ENCODE results near the gene MX2.

The MX2 gene

DNA sequence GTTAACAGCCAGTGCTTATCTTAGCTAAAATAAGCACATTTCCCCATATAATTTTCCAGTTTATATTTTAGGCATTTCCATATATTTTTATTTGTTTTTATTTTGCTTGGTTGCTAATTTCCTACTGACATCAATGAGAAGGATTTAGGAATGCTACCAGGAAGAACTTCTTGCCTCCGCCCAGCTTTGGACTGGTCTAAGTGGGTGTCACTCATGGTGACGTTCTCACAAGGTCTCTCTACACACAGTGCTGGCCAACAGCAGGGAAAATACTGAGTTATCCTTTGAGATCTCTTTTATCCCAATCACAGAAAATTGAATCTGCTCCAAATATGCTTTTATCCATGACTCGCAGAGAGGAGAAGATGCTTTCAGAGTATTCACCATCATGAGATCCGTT lies 77.4 kb downstream of the MX2 start:
- no peak for DNase-seq

- no peak for DNase-seq
These were observed 79.7 kb downstream of the MX2 start for GRCh38 chr21:41441546-41441945.

- DNase-seq, result no peak
These were observed 80.8 kb downstream of the MX2 start for GRCh38 chr21:41442481-41443186.

DNA sequence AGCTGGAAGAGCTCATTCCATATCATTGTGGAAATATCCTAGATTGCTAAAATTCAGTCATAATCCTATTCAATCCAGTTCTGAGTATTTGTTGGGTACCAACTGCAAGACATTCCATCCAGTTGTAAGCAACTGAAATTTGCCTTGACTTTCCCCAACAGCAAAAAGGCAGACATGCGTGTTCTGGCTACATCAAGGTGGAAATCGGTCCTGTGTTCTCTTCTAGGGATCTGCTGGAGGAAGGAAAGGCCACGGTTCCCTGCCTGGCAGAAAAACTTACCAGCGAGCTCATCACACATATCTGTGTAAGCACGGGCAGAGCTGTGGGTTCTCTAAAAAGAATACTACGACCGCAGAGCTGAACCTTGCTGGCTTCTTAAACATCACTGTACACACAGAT lies 81.7 kb downstream of the MX2 start:
- DNase-seq, result no peak

DNA sequence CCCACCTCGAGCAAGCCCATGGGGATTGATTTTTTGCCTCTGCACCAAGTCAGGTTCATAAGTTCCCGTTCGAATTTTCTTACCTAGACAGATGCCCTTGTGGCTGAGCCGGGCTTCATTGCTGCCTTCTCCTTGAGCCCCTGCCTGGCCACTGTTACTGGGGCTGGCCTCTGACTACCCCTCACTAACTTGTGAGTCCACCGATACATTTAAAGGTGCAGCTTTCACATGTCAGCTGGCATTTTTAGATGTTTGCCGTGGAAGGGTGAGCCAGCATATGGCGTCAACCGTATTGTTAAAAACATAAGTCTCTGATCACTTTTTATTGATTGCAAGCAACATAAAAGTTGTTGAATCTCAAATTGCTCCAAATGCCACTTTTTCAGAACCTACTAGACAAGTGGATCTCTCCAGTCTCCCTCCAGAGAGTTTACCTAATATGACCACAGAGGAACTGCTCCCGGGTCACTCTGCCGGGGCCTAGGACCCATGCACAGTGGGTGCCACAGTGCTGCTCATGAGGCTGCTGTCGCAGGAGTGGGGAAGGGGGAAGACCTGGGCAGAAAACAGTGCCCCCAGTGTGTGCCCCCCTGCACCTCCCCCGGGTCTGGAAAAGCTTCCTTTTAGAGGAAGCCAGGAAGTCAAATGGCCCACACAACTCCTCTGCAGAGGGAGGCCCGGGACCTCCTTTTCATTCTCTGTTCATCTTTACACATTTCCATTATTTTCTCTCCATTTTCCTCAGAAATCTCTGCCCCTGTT lies 83.1 kb downstream of the MX2 start:
- DNase-seq, result no peak

- no peak for DNase-seq
These were observed 83.6 kb downstream of the MX2 start for GRCh38 chr21:41445465-41445862.

DNA sequence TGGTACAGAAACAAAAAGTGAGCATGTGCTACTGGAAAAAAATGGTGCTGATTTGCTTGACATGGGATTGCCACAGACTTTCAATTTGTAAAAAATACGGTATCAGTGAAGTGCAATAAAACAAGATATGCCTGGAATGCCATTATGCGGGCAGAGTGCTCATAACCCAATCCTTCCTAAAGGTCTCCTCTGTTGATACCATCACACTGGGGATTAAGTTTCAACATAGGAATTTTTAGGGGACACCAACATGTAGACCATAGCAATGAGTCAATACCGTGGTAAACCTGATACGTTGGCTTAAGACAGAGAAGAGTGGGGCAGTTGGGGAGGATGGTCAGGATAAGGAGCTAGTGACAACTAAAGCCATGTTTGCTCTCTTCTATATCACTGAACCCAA lies 84.8 kb downstream of the MX2 start:
- DNase-seq, result no peak

GRCh38 chr21:41447356-41447755 lies 85.5 kb downstream of the MX2 start:
- no peak for DNase-seq

GRCh38 chr21:41449613-41450012 lies 87.8 kb downstream of the MX2 start:
- no peak for DNase-seq

GRCh38 chr21:41451753-41452676 lies 90.2 kb downstream of the MX2 start:
- no peak for DNase-seq

DNA sequence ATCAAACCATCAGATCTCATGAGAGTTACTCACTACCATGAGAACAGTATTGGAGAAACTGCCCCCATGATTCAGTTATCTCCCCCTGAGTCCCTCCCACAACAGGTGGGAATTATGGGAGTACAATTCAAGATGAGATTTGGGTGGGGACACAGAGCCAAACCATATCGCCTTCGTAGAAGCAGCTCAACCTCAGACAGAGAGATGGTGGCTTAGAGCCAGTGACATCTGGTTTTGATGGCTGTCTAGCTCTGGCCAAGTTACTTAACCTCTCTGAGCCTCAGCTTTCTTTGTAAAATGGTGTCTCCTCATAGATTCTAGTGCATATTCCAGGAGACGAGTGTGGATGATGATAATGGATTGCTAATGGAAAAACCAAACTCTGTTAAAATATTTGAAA lies 91.4 kb downstream of the MX2 start:
- no peak for DNase-seq

DNA sequence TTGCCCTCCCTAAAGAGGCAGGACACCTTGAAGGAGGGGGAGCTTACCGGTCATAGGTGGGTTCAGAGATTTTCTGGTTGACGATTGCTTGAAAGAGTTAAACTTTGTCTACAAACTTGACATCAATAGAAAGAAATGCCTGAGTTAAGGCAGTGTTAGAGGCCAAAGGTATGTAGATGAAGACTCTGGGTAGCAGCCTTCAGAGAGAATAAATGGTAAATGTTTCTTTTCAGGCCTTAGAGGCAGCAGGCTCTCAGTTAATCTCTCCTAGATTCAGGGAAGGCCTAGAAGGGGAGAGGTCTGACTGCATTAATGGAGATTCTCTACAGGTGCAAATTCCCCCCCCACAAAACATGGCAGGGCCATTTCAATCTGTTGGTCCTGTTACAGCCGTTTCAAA lies 91.9 kb downstream of the MX2 start:
- no peak for DNase-seq

GRCh38 chr21:41458121-41458520 lies 96.3 kb downstream of the MX2 start:
- no peak for DNase-seq

DNA sequence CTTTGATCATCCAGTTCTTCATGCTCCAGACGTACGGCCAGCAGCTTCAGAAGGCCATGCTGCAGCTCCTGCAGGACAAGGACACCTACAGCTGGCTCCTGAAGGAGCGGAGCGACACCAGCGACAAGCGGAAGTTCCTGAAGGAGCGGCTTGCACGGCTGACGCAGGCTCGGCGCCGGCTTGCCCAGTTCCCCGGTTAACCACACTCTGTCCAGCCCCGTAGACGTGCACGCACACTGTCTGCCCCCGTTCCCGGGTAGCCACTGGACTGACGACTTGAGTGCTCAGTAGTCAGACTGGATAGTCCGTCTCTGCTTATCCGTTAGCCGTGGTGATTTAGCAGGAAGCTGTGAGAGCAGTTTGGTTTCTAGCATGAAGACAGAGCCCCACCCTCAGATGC lies 96.7 kb downstream of the MX2 start:
- no peak for DNase-seq

Measured in T-helper 1 cell (primary cell).